HuH-7.5 (cell line): ENCODE results near the gene SGSM1.

Experiments used
- DNase-seq: peaks from one replicate; pipeline ENCODE4 v3.0.0; 2011; ENCODE audit warnings: low spot score

Gene SGSM1, protein sequence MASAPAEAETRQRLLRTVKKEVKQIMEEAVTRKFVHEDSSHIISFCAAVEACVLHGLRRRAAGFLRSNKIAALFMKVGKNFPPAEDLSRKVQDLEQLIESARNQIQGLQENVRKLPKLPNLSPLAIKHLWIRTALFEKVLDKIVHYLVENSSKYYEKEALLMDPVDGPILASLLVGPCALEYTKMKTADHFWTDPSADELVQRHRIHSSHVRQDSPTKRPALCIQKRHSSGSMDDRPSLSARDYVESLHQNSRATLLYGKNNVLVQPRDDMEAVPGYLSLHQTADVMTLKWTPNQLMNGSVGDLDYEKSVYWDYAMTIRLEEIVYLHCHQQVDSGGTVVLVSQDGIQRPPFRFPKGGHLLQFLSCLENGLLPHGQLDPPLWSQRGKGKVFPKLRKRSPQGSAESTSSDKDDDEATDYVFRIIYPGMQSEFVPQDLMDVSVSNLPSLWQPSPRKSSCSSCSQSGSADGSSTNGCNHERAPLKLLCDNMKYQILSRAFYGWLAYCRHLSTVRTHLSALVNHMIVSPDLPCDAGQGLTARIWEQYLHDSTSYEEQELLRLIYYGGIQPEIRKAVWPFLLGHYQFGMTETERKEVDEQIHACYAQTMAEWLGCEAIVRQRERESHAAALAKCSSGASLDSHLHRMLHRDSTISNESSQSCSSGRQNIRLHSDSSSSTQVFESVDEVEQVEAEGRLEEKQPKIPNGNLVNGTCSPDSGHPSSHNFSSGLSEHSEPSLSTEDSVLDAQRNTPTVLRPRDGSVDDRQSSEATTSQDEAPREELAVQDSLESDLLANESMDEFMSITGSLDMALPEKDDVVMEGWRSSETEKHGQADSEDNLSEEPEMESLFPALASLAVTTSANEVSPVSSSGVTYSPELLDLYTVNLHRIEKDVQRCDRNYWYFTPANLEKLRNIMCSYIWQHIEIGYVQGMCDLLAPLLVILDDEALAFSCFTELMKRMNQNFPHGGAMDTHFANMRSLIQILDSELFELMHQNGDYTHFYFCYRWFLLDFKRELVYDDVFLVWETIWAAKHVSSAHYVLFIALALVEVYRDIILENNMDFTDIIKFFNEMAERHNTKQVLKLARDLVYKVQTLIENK

DNA sequence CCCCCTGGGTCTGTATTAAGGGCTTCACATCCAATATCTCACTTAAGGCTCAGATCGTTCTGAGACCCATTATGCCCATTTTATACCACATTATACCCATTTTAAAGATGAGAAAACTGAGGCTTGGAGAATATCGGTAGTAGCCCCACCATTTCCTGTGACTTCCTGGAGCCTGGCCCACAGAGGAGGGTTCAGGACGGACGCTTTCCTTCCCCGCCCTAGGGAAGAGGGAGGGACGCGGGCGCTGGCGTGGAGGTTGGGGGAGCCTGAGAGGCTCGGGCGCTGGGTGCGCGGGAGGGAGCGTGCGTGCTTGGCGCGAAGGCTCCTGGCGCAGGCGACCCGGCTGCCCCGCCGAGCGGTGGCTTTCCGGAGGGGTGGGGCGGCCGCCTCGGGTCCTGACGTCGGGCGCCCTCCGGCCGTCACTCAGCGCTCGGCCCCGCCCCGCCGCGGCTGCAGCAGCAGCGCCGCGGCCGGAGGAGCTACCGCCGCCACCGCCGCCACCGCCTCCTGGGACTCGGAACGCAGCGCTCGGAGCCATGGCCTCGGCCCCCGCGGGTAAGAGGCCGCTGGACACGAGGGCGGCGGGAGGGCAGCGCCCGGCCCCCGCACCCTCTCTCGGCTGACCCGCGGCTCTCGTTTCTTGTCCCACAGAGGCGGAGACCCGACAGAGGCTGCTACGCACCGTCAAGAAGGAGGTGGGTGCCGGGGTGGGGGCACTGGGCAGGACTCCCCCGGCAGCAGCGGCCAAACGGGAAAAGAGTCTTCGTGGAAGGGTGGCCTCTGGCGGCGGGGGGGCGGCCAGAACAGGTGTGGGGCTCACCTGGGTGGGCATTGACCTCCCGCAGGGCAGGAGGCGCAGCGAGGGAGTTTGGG lies at the start of gene SGSM1:
Gene SGSM1, plus strand, starts transcription at position 422 of the 873 bp plus-strand sequence. Its CDS starts 115 bp downstream, at position 537.
- peak; percentile 78 for DNase-seq

DNA sequence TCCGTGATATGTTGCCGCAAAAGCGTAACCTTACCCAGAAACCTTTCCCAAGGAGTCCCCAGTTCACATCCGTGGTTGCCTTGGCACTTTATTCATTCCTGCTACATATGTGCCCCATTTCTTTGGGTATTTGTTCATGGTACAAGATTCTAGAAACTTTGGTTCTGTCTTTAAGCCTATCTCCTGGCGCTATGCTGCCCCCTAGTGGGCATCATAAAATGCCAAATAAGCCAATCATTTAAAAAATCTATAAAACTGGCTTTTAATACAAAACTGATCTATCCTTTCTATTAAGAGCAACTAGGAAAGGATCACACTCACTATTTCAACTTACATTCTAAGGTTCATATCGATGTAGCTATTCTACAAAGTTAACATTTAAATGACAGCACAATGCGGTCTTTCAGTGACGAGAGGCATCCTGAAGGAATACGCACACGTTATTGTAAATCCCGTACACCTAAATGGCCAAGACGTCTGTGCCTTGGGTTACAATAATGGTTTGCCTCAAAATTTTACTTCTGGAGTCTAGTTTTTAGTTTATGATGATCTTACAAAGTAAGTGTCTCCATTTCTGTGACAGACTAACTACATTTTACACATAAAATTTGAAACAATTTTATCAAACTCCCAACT lies 47.7 kb upstream of the SGSM1 start:
- peak; percentile 28 for DNase-seq

DNA sequence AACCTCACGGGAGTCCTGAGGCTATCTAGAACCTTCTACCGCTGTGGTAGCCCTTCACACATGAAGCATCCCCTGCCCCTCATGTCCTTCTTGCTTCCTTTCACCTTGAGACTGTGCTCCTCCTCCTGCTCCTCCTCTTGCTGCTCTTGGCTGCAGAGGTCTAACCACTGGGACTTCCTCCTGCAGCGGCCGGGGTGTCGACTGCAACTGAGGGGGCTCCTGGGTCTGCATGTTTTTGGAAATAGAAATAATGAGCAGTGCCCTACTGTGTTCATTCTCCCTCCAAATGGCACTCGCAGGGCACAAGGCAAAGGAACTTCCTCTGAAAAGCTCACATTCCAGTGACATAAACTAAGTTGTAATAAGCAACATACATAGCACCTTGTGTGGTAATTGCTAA lies 46.2 kb upstream of the SGSM1 start:
- no peak for DNase-seq

DNA sequence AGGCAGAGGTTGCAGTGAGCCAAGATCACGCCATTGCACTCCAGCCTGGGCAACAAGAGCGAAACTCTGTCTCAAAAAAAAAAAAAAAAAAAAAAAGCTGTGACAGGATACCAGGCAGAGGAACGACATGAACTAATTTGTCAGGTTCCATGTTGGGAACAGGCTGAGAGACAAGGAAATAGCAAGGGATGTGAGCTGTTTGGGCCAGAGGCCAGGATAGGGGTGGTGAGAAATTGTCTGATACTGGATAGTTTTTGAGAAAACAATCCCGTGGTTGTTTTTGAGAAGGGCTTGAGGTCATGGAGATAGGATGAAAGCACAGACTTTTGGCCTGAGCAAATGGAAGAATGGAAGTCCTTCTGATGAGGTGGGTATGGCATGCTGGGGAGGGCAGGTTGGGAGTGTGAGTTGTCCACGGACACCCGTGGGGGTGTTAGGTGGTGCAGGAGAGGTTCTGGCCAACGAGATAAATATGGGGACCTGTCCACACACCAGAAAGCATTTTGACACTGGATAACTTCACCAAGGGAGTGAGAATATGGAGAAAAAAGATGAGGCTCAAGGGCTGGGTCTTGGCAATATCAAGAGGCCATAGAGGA lies 45.2 kb upstream of the SGSM1 start:
- no peak for DNase-seq

DNA sequence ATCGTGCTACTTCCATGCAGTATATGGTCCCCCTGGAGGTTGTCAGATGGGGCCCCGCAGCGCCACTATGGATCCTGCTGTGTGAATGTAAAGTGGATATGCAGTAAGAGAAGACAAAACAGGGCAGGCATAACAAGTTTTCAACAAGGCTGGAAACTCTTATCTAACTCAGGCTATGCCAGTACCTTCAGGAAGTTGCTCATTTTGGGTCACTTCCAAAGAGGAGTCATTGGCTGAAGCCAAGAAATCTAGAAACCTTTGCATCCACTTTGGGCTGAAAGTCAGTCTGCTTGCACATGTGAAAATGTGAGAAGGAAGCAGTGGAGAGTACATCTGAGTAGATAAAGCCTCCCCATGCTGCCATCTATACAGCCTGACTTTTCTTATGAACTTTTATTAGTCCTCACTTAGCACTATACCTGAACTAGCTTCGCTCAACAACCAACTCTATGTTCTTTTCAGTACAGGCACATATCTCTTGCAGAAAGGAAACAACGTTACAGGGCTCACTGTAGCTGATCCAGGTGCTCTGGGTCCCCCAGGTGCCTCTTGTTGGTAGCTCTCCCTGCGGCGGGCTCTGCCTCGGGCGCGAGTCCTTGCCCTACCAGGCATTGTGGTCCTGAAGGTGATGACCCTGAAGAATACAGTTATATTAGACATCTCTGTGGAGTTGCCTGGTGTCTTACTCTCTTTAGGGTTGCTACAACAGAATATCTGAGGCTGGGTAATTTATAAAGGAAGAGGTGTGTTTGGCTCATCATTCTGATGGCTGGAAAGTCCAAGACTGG lies 43.9 kb upstream of the SGSM1 start:
- DNase-seq, result no peak

DNA sequence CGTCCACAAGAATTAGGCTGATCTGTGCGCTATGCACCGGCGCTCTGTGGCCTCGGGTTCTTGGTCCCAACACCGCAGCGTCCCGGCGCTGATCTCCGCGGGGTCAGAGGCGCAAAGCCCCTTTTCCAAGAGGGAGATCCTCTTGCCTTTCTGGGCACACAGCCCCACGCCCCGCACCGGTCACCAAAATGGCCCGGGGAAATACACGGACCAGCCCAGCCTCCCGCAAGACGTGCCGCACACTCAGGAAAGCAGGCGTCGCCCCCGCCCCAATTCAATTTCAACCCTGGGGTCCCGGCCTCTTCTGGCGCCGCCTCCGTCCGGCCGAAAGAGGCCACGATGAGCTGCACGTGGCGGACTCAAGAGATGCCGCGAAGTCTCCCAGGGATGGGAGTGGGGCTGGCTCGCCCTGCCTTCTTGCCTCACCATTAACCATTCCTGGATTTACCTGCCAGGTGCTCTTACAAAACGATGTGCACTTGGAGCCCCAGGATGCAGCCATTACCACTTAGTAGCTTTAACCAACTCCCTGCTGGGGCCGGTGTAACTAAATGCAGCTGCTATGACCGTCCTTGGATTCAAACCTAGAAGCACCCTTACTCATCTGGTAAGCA lies 42.0 kb upstream of the SGSM1 start:
- no peak for DNase-seq

DNA sequence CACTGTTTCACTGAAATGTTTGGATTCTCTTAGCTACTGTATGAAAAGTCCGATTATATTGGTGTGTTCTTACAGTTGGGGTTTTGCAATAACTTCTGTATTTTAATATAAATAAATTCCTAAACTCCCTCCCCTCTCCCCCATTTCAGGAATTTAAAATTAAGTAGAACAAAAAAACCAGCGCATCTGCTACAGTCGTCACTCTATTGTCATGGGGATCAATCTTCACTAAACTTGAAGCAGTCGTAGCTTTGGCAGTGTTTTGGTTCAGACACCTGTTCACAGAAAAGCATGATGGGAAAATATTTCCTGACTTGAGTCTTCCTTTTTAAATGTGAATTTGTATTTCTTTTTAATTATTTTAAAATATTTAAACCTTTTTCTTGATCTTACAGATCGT lies 40.8 kb upstream of the SGSM1 start:
- no peak for DNase-seq

DNA sequence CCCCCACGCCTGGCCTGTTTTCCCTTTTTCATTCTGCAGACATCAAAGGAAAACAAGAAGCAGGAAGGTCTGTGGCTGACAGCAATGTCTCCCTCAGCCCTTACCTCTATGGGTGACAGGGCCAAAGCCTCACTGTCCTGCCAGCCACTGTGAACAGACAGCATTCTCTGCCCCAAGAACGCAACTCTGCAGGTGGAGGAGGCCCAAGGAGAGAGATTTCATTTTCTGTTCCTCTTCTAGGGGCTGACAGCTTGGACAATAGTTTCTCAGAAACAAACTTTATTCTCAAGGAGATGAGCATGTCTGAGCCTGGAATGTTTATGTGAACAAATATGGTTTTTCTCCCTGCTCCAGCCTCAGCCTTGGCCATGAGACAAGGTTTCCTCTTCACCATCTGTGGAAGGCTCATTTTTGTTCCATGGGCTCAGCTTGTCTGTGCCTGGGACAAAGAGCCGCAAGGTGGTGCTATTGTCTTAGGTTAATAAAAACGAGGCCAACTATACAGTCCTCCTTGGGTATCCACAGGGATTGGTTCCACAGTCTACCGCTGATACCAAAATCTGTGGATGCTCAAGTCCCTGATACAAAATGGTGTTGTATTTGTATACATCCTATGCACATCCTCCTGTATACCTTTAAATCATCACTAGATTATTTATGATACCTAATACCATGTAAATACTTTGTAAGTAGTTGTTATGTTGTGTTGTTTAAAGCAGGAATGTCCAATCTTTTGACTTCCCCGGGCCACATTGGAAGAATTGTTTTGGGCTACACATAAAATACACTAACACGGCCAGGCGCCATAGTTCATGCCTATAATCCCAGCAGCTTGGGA lies 37.3 kb upstream of the SGSM1 start:
- peak; percentile 61 for DNase-seq

DNA sequence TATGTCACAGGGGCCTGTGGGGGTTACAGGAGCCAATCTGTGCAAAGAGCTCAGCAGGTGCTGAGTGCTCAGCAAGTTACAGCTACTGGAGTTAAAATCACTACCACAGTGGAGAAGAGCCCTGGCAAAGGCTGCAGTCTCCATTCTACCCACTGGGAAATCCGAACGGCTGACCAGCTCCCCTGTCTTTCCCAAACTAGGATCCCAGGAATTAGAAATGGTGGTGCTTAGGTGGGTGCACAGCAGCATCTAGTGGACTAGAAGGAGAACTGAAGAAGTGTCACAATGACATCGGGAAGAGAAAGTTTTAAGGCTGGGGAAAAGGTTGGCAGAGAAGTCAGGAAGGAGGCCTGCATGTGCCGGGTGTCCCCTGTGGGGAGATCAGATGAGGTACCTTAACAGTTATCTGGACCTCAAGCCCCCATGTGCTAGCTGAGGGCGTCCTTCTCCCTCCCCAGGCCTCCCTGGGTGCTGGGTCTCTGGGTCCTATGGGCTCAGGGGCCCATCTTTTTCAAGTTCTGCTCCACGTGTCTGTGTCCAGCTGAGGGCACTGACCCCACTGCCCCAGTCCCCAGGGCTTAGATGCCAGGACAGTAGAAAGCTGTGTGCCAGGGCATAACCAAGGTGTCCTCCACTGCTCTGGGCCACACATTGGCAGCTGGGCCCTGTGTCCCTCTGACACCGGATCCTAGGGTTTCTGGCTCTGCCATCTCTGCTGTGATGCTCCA lies 33.4 kb upstream of the SGSM1 start:
- peak; percentile 52 for DNase-seq

DNA sequence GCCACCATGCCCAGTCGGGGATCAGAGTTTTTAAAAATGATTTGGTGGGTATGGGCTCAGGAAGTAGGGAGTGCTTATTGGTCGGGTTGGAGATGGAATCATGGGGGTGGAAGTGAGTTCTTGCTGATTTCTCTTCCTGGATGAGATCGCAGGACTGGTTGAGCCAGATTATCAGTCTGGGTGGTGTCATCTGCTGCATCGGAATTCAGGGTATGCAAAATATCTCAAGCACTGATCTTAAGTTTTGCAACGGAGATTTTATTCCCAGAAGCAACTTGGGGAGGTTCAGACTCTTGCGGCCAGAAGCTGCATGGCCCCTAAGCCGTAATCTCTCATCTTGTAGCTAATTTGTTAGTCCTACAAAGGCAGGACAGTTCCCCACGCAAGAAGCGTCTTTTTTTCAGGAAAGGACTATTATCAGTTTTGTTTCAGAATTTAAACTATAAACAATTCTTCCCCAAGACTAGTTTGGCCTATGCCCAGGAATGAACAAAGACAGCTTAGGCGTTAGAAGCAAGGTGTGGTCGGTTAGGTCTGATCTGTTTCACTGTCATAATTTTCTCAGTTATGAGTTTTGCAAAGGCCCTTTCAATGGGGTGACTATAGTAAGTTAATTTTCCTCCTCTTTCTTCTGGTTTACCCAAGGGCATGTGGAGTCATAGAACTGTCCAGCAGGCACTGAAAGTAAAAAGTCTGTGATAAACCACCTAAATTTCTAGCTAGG lies 30.1 kb upstream of the SGSM1 start:
- no peak for DNase-seq

DNA sequence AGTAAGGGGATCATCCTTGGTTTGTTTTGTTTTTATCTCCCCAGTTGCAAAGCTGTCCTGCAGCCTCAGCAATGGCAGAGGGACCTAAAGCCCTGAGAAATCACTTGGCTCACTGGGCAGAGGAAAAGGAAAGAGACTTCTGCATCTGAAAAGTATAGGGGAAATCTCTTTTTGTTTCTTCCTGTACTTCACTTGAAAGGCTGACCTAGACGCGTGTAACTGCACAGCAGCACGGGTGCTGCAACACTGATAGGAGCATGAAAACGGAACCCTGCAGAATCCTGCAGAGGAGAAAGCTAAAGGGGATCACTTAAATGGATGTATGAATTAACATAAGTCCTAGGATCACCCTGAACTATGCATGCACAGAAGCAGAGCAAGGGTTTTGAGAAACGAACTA lies 29.5 kb upstream of the SGSM1 start:
- DNase-seq, result no peak

DNA sequence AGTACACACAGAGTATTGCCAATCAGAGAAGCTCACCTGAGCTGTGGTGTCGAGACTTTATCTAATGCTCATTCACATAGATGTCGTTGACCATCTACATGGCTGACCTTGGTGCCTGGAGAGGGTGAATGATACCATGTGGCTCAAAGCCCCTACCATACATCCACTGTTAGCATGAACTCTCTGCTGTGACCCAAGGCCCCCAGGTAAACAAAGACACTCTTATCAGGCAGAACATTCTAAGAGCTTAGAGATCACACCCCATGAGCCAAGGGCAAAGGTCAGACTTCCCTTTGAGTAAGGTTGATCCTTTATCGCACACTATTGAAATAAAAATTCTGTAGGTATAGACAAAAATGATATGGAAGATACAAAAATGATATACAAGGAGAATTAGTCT lies 16.5 kb upstream of the SGSM1 start:
- DNase-seq, result no peak

DNA sequence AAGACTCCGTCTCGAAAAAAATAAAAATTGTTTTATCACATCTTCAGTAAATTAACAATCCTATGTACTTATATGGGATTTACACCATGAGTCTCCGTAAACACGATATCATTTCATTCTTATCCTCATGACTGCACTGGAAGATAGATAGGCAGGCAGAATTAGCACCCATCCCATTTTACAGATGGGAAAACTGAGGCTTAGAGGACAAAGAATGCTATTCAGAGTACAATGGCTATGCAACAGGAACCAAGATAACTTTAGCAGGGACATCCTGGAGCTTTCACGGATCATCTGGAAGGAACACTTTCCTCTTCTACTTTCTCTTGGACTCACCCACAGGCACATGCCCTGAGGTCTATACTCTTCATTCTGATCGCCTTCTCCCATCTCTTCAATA lies 14.6 kb upstream of the SGSM1 start:
- no peak for DNase-seq

DNA sequence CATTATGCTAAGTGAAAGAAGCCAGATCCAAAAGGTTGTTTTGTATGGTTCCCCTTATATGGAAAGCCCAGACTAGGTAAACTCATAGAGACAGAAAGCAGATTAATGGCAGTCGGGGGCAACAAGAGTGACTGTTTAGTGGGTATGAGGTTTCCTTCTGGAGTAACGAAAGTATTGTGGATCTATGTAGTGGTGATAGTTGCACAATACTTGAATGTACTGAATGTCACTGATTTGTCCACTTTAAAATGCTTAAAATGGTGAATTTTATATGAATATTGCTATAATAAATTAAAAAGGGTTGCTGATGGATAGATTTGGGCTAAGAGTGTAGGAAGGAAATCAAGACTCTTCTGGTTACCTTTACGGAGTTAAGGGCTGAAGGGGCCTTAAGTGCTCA lies 10.0 kb upstream of the SGSM1 start:
- no peak for DNase-seq

DNA sequence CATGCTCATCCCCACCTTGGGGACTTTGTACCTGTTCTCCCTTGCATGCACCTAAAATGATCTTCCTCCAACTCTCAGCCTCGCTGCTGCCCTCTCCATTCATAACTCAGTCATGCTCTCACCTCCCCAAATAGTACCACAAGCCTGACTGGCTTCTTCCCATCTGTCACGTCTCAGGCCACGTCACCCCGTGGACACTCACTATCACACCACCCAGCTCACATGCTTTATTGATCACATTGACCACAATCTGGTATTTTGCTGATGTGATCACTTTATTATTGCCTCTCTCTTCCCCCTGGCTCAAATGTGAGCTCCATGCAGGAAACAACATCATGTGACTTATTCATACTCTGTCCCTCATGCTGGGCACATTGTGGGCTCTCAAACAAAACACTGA lies 9.2 kb upstream of the SGSM1 start:
- no peak for DNase-seq

DNA sequence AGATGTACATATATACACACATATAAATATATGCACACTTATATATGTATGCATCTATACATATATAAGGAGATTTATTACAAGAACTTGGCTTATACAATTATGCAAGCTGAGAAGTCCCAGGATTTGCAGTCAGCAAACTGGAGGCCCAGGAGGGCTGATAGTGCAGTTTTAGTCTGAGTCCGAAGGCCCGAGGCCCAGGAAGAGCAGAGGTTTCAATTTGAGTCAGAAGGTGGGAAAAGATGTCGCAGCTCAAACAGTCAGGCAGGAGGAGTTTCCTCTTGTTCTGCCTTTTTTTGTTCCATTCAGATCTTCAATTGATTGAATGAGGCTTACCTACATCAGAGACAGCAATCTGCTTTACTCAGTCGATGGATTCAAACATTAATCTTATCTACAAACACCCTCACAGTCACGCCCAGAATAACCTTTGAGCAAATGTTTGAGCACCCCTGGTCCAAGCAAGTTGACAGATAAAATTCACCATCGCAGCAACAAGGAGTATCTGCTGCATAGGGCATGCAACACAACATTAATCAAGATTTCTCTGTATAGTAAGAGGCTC lies 4.0 kb upstream of the SGSM1 start:
- peak; percentile 47 for DNase-seq

DNA sequence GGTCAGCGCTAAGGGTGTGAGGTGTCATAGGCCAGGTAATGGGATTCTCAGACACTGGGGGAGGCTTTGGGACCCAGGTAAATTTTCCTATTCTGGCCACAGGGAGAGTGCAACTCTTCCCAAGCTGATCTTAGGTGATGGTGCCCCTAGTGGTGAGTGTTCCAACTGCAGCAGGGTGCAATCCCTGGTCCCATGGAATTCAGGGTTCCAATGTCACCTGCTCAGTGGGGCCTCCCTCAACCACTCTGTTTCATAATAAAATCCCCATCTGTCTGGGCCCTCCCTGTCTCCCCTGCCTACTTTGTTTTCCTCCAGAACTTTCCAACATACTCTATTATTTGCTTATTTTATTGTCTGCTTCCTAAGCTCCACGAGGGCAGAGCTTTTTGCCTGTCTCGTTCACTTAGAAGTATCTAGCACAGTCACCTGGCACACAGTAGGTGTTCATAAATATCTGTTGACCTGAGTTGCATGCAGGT lies 2.9 kb upstream of the SGSM1 start:
- DNase-seq, result peak; percentile 69
